GM12864 (cell line): ENCODE results near the gene OTC.

ENCODE experiments used
- DNase-seq: peaks from one replicate; pipeline ENCODE4 v3.0.0-alpha.2; 2011; ENCODE audit warnings: low read depth
- H3K4me3 ChIP-seq: 2 replicates; pipeline ENCODE4 v1.5.1; 2011; ENCODE audit warnings: mild to moderate bottlenecking, low read depth, low read length, control low read depth
- TF ChIP-seq, protein P1 (sequence below): IDR thresholded peaks from 2 replicates; pipeline ENCODE4 v1.5.1; 2011; ENCODE audit warnings: low read depth, mild to moderate bottlenecking, moderate library complexity, low read length, control low read depth, inconsistent platforms; ENCODE audit errors: missing control alignments

The OTC gene

DNA sequence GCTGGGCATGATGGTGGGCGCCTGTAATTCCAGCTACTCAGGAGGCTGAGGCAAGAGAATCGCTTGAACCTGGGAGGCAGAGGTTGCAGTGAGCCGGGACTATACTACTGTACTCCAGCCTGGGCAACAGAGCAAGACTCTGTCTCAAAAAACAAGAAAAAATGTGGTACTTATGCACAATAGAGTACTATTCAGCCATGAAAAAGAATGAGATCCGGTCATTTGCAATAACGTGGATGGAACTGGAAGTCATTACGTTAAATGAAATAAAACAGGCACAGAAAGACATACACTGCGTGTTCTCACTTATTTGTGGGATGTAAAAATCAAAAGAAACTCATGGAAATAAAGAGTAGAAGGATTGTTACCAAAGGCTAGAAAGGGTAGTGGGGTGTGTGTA is 37.2 kb upstream of the OTC start:
- H3K4me3 ChIP-seq: no peak overlapping the region
- no peak for DNase-seq
- TF ChIP-seq, protein P1, sequence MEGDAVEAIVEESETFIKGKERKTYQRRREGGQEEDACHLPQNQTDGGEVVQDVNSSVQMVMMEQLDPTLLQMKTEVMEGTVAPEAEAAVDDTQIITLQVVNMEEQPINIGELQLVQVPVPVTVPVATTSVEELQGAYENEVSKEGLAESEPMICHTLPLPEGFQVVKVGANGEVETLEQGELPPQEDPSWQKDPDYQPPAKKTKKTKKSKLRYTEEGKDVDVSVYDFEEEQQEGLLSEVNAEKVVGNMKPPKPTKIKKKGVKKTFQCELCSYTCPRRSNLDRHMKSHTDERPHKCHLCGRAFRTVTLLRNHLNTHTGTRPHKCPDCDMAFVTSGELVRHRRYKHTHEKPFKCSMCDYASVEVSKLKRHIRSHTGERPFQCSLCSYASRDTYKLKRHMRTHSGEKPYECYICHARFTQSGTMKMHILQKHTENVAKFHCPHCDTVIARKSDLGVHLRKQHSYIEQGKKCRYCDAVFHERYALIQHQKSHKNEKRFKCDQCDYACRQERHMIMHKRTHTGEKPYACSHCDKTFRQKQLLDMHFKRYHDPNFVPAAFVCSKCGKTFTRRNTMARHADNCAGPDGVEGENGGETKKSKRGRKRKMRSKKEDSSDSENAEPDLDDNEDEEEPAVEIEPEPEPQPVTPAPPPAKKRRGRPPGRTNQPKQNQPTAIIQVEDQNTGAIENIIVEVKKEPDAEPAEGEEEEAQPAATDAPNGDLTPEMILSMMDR: no peak

DNA sequence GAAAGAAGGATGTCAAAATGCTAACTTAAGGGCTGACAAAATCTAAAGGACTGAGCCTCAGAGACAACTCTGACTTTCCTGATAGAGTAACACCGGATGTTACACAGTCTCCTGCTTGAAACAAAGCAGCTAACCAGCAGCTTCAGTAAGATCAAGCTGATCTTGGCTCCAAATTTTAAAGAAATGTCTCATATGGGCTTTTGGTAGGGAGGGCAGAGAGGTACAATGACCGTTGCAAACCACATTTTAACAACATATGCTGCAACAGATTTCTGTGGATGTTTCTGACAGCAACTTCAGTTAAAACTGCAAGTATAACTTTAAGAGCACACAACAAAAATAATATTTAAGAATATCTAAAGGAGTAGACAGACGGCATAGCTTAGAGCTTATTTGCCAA is 34.2 kb upstream of the OTC start:
- no peak for DNase-seq
- TF ChIP-seq, protein P1: no peak
- H3K4me3 ChIP-seq: no peak overlapping the region

DNA sequence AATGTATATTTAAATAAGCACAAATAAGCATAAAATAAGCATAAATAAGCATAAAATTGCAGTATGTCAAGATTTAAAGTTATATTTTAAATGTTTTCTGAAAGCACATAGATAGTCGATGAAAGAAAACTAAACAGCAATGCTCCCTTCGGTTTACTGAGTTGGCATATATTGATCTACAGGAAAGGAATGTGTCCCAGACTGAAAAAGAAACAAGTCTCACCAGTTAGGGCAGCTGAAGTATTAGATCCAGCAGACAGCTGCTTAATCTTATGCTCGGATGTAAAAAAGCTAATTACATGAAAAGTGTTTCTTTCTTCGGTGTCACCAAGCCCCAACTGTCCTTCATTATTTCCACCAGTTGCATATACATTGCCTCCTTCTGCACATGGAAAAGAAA is 33.8 kb upstream of the OTC start:
- no peak for DNase-seq
- H3K4me3 ChIP-seq: no peak overlapping the region
- TF ChIP-seq, protein P1: no peak

DNA sequence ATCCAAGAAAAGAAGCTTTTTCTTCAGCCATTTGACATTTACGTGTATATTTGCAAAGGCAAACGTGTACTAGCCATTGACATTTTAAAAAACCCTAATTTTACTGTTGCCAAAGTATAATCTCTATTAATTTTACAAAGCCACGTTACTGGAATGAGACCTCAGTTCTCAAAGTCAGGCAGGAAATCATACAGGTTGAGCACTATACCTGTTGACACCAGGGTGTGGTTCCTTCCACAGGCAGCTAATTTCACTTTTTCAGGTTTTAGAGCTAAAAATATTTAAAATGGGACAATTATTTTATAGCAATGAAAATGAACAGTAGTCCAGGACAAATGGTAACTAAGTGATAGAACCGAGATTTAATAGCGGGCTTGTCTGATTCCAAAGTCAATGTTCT is 31.6 kb upstream of the OTC start:
- no peak overlapping the region for H3K4me3 ChIP-seq
- TF ChIP-seq, protein P1: no peak
- DNase-seq: no peak

DNA sequence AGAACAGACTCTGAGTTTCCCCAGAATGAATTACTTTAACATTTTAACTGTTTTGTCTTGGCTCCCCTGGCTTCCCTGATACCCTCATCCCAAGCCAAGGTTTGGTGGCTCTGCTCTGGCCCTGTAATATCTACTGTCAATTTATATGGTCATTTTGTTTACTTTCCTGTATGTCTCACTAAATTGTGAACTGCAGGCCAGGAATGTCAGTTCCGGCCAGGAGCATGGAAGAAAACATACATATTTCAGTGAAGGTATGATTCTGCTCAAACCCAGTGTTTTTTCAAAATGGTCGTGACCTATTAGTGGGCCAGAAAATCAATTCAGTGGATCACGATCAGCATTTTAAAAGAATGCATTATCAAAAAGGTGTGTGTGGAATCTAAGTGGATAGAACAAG is 26.3 kb upstream of the OTC start:
- H3K4me3 ChIP-seq: peak overlapping the region; percentile 73; the same call in 1 of the 2 replicates
- TF ChIP-seq, protein P1: no peak

DNA sequence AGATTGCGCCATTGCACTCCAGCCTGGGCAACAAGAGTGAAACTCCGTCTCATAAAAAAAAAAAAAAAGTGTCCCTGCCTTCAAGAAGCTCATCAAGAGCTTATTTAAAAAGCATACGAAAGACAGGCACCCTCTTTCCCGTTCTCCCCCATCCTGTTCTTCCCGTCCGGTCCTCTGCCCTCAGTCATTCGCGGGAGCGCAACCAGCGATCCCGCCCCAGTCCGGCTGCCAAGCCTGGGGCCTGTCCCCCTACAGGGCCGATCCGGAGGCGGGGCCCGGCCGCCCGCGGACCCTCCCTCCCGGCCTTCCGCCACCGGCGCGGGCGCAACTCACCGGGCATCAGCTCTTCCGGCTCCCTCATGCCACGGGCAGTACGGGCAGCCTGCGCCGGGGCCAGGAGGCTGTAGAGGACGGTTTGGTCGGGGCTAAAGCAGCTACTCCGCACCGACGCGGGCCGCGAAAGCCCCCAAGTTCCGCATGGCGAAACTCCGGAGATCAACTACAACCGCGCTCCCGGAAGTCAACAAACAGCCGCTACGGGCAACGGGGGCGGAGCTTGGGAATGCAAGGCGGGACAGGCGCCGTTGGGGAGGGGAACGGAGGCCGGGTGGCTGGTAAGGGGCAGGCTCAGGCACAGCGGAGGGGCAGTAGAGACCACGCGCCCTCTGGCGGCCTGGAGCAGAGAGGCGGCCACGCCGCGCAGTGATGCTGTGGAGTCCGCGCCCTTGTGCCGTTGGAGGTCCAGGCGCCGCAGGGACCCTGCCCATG is 25.2 kb upstream of the OTC start, which contains the start of gene RPGR:
Gene RPGR, minus strand, starts transcription at position 503 of the 768 bp plus-strand sequence. Its CDS starts 142 bp downstream, at position 361.
- peak within 1 kb of the TSS; percentile 73 for H3K4me3 ChIP-seq
- peak; percentile 70 for DNase-seq
- TF ChIP-seq, protein P1: peak; percentile 76

More for the DNA sequence above, 26.3 kb upstream of the OTC start:
- DNase-seq: no peak

DNA sequence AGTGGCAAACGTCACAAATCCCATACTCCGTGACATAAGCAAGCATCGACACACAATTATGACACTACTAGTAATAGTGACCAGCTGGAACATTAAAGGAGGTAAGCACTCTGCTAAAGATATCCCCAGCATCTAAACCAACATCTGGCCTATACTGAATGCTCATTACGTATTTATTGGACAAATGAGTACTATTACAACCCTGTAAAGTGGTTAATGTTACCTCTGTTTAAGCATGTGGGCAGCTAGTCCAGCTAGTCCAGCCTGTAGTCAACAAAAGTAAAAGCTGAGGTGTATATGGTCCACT is 24.7 kb upstream of the OTC start:
- no peak for DNase-seq
- no peak overlapping the region for H3K4me3 ChIP-seq
- TF ChIP-seq, protein P1: no peak
